ENCODE data around the gene TOLLIP.

Gene TOLLIP

DNA sequence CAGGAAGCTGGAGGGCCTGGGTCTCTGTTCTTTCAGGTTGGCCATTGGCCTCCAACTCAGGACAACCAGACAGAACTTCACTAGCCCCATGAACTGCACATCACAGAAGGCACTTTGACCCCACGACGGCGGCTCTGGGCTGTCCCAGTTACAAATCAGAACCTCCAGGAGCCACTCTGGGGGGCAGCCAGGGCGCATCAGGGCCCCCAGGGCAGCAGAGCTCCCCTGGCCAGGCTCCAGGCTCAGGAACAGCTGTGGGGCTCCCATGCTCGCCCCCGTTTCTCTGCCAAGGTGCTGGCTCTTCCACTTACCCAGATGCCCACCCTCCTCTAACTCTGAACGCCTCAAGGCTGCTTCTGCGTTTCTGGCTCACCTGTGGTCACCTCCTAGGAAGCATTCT, 25.5 kb downstream of the TOLLIP start:
- H3K9me2 ChIP-seq (replicated peaks; ENCODE audit: control insufficient read depth, low read length) = no peaks in the 10 kb centered on the region
- H3K4me3 ChIP-seq (ENCODE audit: low read length) = no peak overlapping the region
- H3F3A ChIP-seq (ENCODE audit: control insufficient read depth, insufficient read depth) = no peaks in the 10 kb centered on the region
- no peaks in the 10 kb centered on the region for H3K27me3 ChIP-seq (ENCODE audit: control insufficient read depth, low read length)
- H3K79me2 ChIP-seq (ENCODE audit: control insufficient read depth, low read length) = no peaks in the 10 kb centered on the region
- H3K27ac ChIP-seq (ENCODE audit: low read depth, low read length) = no peak overlapping the region
- H4K20me1 ChIP-seq (ENCODE audit: control insufficient read depth, insufficient read depth, low read depth, low read length) = no peaks in the 10 kb centered on the region
- no peaks in the 10 kb centered on the region for H3K36me3 ChIP-seq (ENCODE audit: control insufficient read depth, low read length)
- H3K9me3 ChIP-seq (ENCODE audit: control insufficient read depth, insufficient read depth, low read length) = no peaks in the 10 kb centered on the region; the same call in 1 of the 2 replicates
- no peak for TF ChIP-seq EZH2phosphoT487 (IDR thresholded peaks at IDR 0.05; ENCODE audit: borderline replicate concordance, low read length)
- TF ChIP-seq, protein P1, sequence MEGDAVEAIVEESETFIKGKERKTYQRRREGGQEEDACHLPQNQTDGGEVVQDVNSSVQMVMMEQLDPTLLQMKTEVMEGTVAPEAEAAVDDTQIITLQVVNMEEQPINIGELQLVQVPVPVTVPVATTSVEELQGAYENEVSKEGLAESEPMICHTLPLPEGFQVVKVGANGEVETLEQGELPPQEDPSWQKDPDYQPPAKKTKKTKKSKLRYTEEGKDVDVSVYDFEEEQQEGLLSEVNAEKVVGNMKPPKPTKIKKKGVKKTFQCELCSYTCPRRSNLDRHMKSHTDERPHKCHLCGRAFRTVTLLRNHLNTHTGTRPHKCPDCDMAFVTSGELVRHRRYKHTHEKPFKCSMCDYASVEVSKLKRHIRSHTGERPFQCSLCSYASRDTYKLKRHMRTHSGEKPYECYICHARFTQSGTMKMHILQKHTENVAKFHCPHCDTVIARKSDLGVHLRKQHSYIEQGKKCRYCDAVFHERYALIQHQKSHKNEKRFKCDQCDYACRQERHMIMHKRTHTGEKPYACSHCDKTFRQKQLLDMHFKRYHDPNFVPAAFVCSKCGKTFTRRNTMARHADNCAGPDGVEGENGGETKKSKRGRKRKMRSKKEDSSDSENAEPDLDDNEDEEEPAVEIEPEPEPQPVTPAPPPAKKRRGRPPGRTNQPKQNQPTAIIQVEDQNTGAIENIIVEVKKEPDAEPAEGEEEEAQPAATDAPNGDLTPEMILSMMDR (IDR thresholded peaks at IDR 0.05; ENCODE audit: low read depth, low read length, poor library complexity, severe bottlenecking) = no peak
- no peak overlapping the region for H3K4me2 ChIP-seq (ENCODE audit: low read length)
- no peaks in the 10 kb centered on the region for H3K4me1 ChIP-seq (ENCODE audit: control insufficient read depth, low read length)

DNA sequence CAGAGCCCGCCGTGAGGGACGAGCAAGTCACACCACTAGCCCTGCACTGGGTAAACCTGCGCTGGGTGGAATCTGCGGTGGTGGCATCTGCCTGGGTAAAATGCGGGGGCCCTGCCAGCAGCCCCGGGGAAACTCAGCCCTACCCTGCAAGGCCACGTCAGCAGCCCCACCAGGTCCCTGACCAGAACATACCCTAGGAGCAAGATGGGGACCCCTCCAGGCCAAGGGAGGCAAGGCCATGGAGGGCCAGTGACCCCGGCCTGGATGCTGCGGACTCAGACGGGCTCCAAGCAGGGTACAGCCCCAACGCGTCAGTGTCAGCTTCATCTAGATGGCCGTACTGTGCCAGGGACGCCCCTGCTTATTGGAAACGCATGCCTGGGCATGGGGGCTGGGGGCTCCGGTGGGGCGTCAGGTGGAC, 26.3 kb downstream of the TOLLIP start:
- TF ChIP-seq, protein P1 (IDR thresholded peaks at IDR 0.05; ENCODE audit: low read depth, low read length, poor library complexity, severe bottlenecking) = no peak
- TF ChIP-seq EZH2phosphoT487 (IDR thresholded peaks at IDR 0.05; ENCODE audit: borderline replicate concordance, low read length) = no peak
- Histone ChIP-seq H3K36me3 (ENCODE audit: control insufficient read depth, low read length) (no peaks in the 10 kb centered on the region), H3K27me3 (ENCODE audit: control insufficient read depth, low read length) (no peaks in the 10 kb centered on the region)

DNA sequence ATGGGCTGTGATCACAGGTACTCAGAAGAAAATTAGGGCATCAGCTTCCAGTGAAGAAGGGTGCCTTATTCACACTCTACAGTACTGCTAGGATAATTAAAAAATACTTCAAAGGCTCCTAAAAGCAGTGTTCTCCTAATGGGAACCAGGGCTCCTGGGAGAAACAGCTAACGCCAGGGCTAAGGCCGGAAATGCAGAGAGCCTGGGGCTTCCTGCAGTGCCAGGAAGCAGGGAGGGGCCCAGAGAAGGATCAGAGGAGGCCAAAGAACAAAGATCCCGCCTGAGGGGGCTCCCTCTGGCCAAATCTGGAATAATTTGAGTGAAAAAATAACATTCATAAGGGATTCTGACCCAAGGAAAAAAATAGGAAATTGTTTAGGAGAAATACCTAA, 27.5 kb downstream of the TOLLIP start:
- no peaks in the 10 kb centered on the region for H3K36me3 ChIP-seq (ENCODE audit: control insufficient read depth, low read length)
- no peaks in the 10 kb centered on the region for H3K79me2 ChIP-seq (ENCODE audit: control insufficient read depth, low read length)
- no peaks in the 10 kb centered on the region for H3K9me2 ChIP-seq (replicated peaks; ENCODE audit: control insufficient read depth, low read length)
- no peaks in the 10 kb centered on the region for H3F3A ChIP-seq (ENCODE audit: control insufficient read depth, insufficient read depth)
- H3K4me1 ChIP-seq (ENCODE audit: control insufficient read depth, low read length) = no peaks in the 10 kb centered on the region
- no peak overlapping the region for H3K4me3 ChIP-seq (ENCODE audit: low read length)
- H3K9me3 ChIP-seq (ENCODE audit: control insufficient read depth, insufficient read depth, low read length) = no peaks in the 10 kb centered on the region
- no peak overlapping the region for H3K27ac ChIP-seq (ENCODE audit: low read depth, low read length)
- no peak overlapping the region for H3K4me2 ChIP-seq (ENCODE audit: low read length)
- TF ChIP-seq, protein P1 (IDR thresholded peaks at IDR 0.05; ENCODE audit: low read depth, low read length, poor library complexity, severe bottlenecking) = no peak
- TF ChIP-seq EZH2phosphoT487 (IDR thresholded peaks at IDR 0.05; ENCODE audit: borderline replicate concordance, low read length) = no peak
- no peaks in the 10 kb centered on the region for H4K20me1 ChIP-seq (ENCODE audit: control insufficient read depth, insufficient read depth, low read depth, low read length)
- H3K27me3 ChIP-seq (ENCODE audit: control insufficient read depth, low read length) = no peaks in the 10 kb centered on the region

More for the DNA sequence above, 26.3 kb downstream of the TOLLIP start:
- H4K20me1 ChIP-seq (ENCODE audit: control insufficient read depth, insufficient read depth, low read depth, low read length) = no peaks in the 10 kb centered on the region
- no peak overlapping the region for H3K4me3 ChIP-seq (ENCODE audit: low read length)
- no peak overlapping the region for H3K27ac ChIP-seq (ENCODE audit: low read depth, low read length)
- no peak overlapping the region for H3K4me2 ChIP-seq (ENCODE audit: low read length)
- no peaks in the 10 kb centered on the region for H3K79me2 ChIP-seq (ENCODE audit: control insufficient read depth, low read length)
- no peaks in the 10 kb centered on the region for H3K4me1 ChIP-seq (ENCODE audit: control insufficient read depth, low read length)
- no peaks in the 10 kb centered on the region for H3K9me2 ChIP-seq (replicated peaks; ENCODE audit: control insufficient read depth, low read length)
- H3F3A ChIP-seq (ENCODE audit: control insufficient read depth, insufficient read depth) = no peaks in the 10 kb centered on the region
- no peaks in the 10 kb centered on the region for H3K9me3 ChIP-seq (ENCODE audit: control insufficient read depth, insufficient read depth, low read length)

All from DOHH2 (cell line).